Liver (tissue), 3 donors: Measurements from ENCODE around the gene HUS1.

ENCODE experiments used
- CTCF ChIP-seq: fragments of 150-350 bp; IDR thresholded peaks from 2 replicates; pipeline ENCODE4 v1.5.1; 2017; ENCODE audit warnings: improper control_type of control experiment, low read depth, low read length; ENCODE audit not compliant: missing input control
- EGR1 ChIP-seq, 2 donors: IDR thresholded peaks; 2 replicates each; pipeline ENCODE4 v1.6.1; 2016 to 2018; ENCODE audit warnings: antibody characterized with exemption in 2 of 2, low read depth in 2 of 2
- FOXA1 ChIP-seq: IDR thresholded peaks from 2 replicates; pipeline ENCODE4 v1.6.1; 2016; ENCODE audit warnings: antibody characterized with exemption
- GABPA ChIP-seq, 2 donors: IDR thresholded peaks in 1 of 2; conservative IDR thresholded peaks in 1 of 2; 2 replicates each; pipeline ENCODE4 v1.6.1; 2016; ENCODE audit warnings: antibody characterized with exemption in 2 of 2, mild to moderate bottlenecking in 1 of 2, moderate library complexity in 1 of 2
- HNF4A ChIP-seq, 2 donors: conservative IDR thresholded peaks; 2 replicates each; pipeline ENCODE4 v1.6.1; 2016; ENCODE audit warnings: antibody characterized with exemption in 2 of 2, mild to moderate bottlenecking in 2 of 2
- JUND ChIP-seq, 2 donors: IDR thresholded peaks; 2 replicates each; pipeline ENCODE4 v1.6.1; 2016; ENCODE audit warnings: antibody characterized with exemption in 2 of 2
- MAX ChIP-seq: IDR thresholded peaks from 2 replicates; pipeline ENCODE4 v1.6.1; 2016; ENCODE audit warnings: antibody characterized with exemption
- RAD21 ChIP-seq, 2 donors: IDR thresholded peaks; 2 replicates each; pipeline ENCODE4 v1.6.1; 2016; ENCODE audit warnings: antibody characterized with exemption in 2 of 2, mild to moderate bottlenecking in 2 of 2
- REST ChIP-seq: IDR thresholded peaks from 2 replicates; pipeline ENCODE4 v1.6.1; 2016; ENCODE audit warnings: antibody characterized with exemption, mild to moderate bottlenecking
- SP1 ChIP-seq: IDR thresholded peaks from 2 replicates; pipeline ENCODE4 v1.6.1; 2018; ENCODE audit warnings: antibody characterized with exemption, mild to moderate bottlenecking
- TAF1 ChIP-seq: conservative IDR thresholded peaks from 2 replicates; pipeline ENCODE4 v1.6.1; 2016; ENCODE audit warnings: antibody characterized with exemption, mild to moderate bottlenecking
- YY1 ChIP-seq: IDR thresholded peaks from 2 replicates; pipeline ENCODE4 v1.6.1; 2016; ENCODE audit warnings: antibody characterized with exemption, mild to moderate bottlenecking
- ZBTB33 ChIP-seq: IDR thresholded peaks from 2 replicates; pipeline ENCODE4 v1.6.1; 2016; ENCODE audit warnings: antibody characterized with exemption
- donor health status: healthy.
- donor health status: healthy.

- TF ChIP-seq CTCF (no peak), REST (no peak), YY1 (no peak), JUND (IDR thresholded peaks at IDR 0.05) (no peak), ZBTB33 (no peak), EGR1 (IDR thresholded peaks at IDR 0.05; ENCODE audit: low read depth in 2 of 2) (no peak), SP1 (no peak), TAF1 (no peak), MAX (no peak), GABPA (IDR thresholded peaks at IDR 0.05 in 1 of 2, conservative IDR thresholded peaks at IDR 0.05 in 1 of 2) (no peak), FOXA1 (no peak), RAD21 (IDR thresholded peaks at IDR 0.05) (no peak), HNF4A (conservative IDR thresholded peaks at IDR 0.05) (no peak)
These were observed 11.9 kb upstream of the HUS1 start for GRCh38 chr7:47991270-47991669.
